Sigmoid colon (tissue), 7 donors: Measurements from ENCODE around the gene GPHN. TPM values are rescaled to one million over a fixed set of nuclear protein-coding genes. Genes with fewer than 3 reads are reported as not detected.

Source experiments
- DNase-seq: peaks from one replicate; pipeline ENCODE4 v3.0.0-alpha.2; 2019
- H3K27ac ChIP-seq, 4 donors: fragments of 200-600 bp; sonication (generic); one replicate each; pipeline ENCODE4 v1.5.1; 2016 to 2019; ENCODE audit warnings: mild to moderate bottlenecking in 1 of 4
- H3K27me3 ChIP-seq, 3 donors: fragments of 200-600 bp; sonication (generic); one replicate each; pipeline ENCODE4 v1.5.1; 2019; ENCODE audit warnings: mild to moderate bottlenecking in 1 of 3
- H3K36me3 ChIP-seq, 4 donors: fragments of 200-600 bp; sonication (generic); one replicate each; pipeline ENCODE4 v1.5.1; 2016 to 2019
- H3K4me1 ChIP-seq, 4 donors: fragments of 200-600 bp; sonication (generic); one replicate each; pipeline ENCODE4 v1.5.1; 2017 to 2019
- H3K4me3 ChIP-seq, 4 donors: fragments of 200-600 bp; sonication (generic); one replicate each; pipeline ENCODE4 v1.5.1; 2017 to 2019; ENCODE audit warnings: mild to moderate bottlenecking in 2 of 4, moderate library complexity in 1 of 4
- H3K9me3 ChIP-seq, 4 donors: fragments of 200-600 bp in 3 of 4; sonication (generic) in 3 of 4; one replicate each; pipeline versions ENCODE4 v1.5.1 to v1.6.1; 2013 to 2019
- CTCF ChIP-seq, 4 experiments: fragments of 450-650 bp in 3 of 4; fragments of 200-600 bp in 1 of 4; IDR thresholded peaks; one replicate each; pipeline ENCODE4 v1.5.1; 2016 to 2019; ENCODE audit warnings: antibody characterized with exemption in 4 of 4, mild to moderate bottlenecking in 3 of 4, moderate library complexity in 2 of 4
- EP300 ChIP-seq, 4 donors: sonication (generic); formaldehyde crosslinking; IDR thresholded peaks; one replicate each; pipeline ENCODE4 v1.6.1; 2017; ENCODE audit warnings: antibody characterized with exemption in 4 of 4
- POLR2A ChIP-seq, 2 donors: fragments of 450-650 bp; IDR thresholded peaks; one replicate each; pipeline ENCODE4 v1.6.1; 2016; ENCODE audit warnings: antibody characterized with exemption in 2 of 2, mild to moderate bottlenecking in 2 of 2, moderate library complexity in 2 of 2
- POLR2AphosphoS5 ChIP-seq, 4 donors: sonication (generic); formaldehyde crosslinking; IDR thresholded peaks; one replicate each; pipeline ENCODE4 v1.6.1; 2017; ENCODE audit warnings: antibody characterized with exemption in 4 of 4
- WGBS, 2 donors: extraction: QIAGEN DNeasy Blood & Tissue Kit; methylation state at CpG; one replicate each; pipeline ENCODE4 v1.1.7; 2013; 5-methylcytosine and 5-hydroxymethylcytosine counted together
- intact Hi-C: fragments of 100-400 bp; cut with DNase I; formaldehyde crosslinking; loops from one replicate; pipeline ENCODE4 v1.15.1; 2023
- polyA plus RNA-seq, 3 donors: library from polyadenylated mRNA; stranded (reverse); fragments of 200-250 nt; gene quantifications; one replicate each; pipeline ENCODE4 v1.2.3, GENCODE V29; 2013
- total RNA-seq, 4 donors: library from RNA; depleted of rRNA; stranded (reverse); fragments of >200 nt; gene quantifications; one replicate each; pipeline ENCODE4 v1.1.0, GENCODE V29; 2016
- donor health status: healthy with polysubstance abuse.
- donor health status: Bipolar disorder and iron deficiency.
- donor health status: healthy.

GPHN gene
- total and polyA plus RNA-seq, 7 donors = 5.4 to 20.3 (median 14.1) TPM

- Histone ChIP-seq H3K27me3 (no peaks in the 10 kb centered on the region), H3K9me3 (no peaks in the 10 kb centered on the region), H3K36me3 (no peaks in the 10 kb centered on the region), H3K4me3 (no peak overlapping the region), H3K27ac (no peak overlapping the region), H3K4me1 (no peaks in the 10 kb centered on the region)
- no peak for DNase-seq
- intact Hi-C loops = no loop called here
- TF ChIP-seq CTCF (IDR thresholded peaks at IDR 0.05) (no peak), EP300 (IDR thresholded peaks at IDR 0.05) (no peak), POLR2AphosphoS5 (IDR thresholded peaks at IDR 0.05) (no peak), POLR2A (IDR thresholded peaks at IDR 0.05) (no peak)
Observed at GRCh38 chr14:66643344-66643743, 135.4 kb downstream of the GPHN start.

- Histone ChIP-seq H3K9me3 (no peaks in the 10 kb centered on the region), H3K36me3 (no peaks in the 10 kb centered on the region), H3K27me3 (no peaks in the 10 kb centered on the region), H3K4me1 (peaks cover 0 to 8% (median 0%) of the 10 kb centered on the region in 4 donors), H3K27ac (no peak overlapping the region), H3K4me3 (no peak overlapping the region)
- no peak for DNase-seq
- WGBS, 2 donors = 76 to 91% methylated on average over 1 of the region's 1 CpG
- no peak for TF ChIP-seq POLR2AphosphoS5 (IDR thresholded peaks at IDR 0.05)
- TF ChIP-seq CTCF (IDR thresholded peaks at IDR 0.05) = no peak
- TF ChIP-seq POLR2A (IDR thresholded peaks at IDR 0.05) = no peak
- TF ChIP-seq EP300 (IDR thresholded peaks at IDR 0.05) = no peak
- intact Hi-C loops = no loop called here
Observed at GRCh38 chr14:66645716-66646115, 137.8 kb downstream of the GPHN start.

- 60 to 80% methylated on average over 3 of the region's 3 CpGs for whole genome bisulfite sequencing, 2 donors
- no peaks in the 10 kb centered on the region for H3K27me3 ChIP-seq
- no peak for TF ChIP-seq CTCF (IDR thresholded peaks at IDR 0.05)
- H3K4me1 ChIP-seq = peaks cover 0 to 13% (median 4%) of the 10 kb centered on the region in 4 donors
- intact Hi-C loops = no loop called here
- no peak overlapping the region for H3K27ac ChIP-seq
- H3K9me3 ChIP-seq = no peaks in the 10 kb centered on the region
- H3K4me3 ChIP-seq = no peak overlapping the region
- DNase-seq = no peak
- no peaks in the 10 kb centered on the region for H3K36me3 ChIP-seq
Observed at GRCh38 chr14:66649498-66649897, 141.6 kb downstream of the GPHN start.

DNA sequence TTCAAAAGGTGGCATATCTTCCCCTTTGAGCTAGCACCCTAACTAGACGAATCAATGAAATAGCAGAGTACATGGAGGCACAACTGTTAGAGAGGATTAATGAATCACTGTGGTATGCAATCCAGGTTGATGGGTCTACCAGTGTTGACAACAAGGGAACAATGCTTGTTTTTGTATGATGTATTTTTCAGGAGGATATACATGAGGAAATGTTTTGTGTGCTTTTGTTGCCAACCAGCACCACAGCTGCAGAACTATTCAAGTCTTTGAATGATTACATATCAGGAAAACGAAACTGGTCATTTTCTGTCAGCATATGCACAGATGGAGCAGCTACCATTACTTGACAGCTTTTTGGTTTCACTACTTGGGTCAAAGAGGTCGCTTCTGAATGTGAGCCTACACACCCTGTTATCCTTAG lies 142.6 kb downstream of the GPHN start:
- Histone ChIP-seq H3K27me3 (no peaks in the 10 kb centered on the region), H3K9me3 (no peaks in the 10 kb centered on the region), H3K4me1 (peaks cover 0 to 13% (median 4%) of the 10 kb centered on the region in 4 donors), H3K27ac (no peak overlapping the region), H3K4me3 (no peak overlapping the region), H3K36me3 (no peaks in the 10 kb centered on the region)
- intact Hi-C loops = no loop called here
- WGBS, 2 donors = 71 to 72% methylated on average over 3 of the region's 3 CpGs
- no peak for DNase-seq
- TF ChIP-seq CTCF (IDR thresholded peaks at IDR 0.05) (no peak), EP300 (IDR thresholded peaks at IDR 0.05) (no peak), POLR2AphosphoS5 (IDR thresholded peaks at IDR 0.05) (no peak), POLR2A (IDR thresholded peaks at IDR 0.05) (no peak)

- Histone ChIP-seq H3K27ac (no peak overlapping the region), H3K4me3 (no peak overlapping the region), H3K9me3 (peaks cover 0 to 4% (median 0%) of the 10 kb centered on the region in 4 donors), H3K36me3 (no peaks in the 10 kb centered on the region), H3K27me3 (no peaks in the 10 kb centered on the region), H3K4me1 (peaks cover 0 to 13% (median 4%) of the 10 kb centered on the region in 4 donors)
- WGBS, 2 donors = 92 to 95% methylated on average over 5 of the region's 5 CpGs
- intact Hi-C loops = no loop called here
- DNase-seq = no peak
- no peak for TF ChIP-seq POLR2AphosphoS5 (IDR thresholded peaks at IDR 0.05)
- no peak for TF ChIP-seq POLR2A (IDR thresholded peaks at IDR 0.05)
- TF ChIP-seq EP300 (IDR thresholded peaks at IDR 0.05) = no peak
- no peak for TF ChIP-seq CTCF (IDR thresholded peaks at IDR 0.05)
Observed at GRCh38 chr14:66651536-66652220, 143.7 kb downstream of the GPHN start.
